HG03575 (cell line): ENCODE data around the gene ZFP42.
"Not testable (repeated sequence)": the region's sequence is repeated elsewhere in the genome, so short reads cannot be mapped to it uniquely, and the experiment has no call there.

ENCODE experiments used
- ATAC-seq: cut with Tn5 transposase; IDR thresholded peaks from one replicate; pipeline ENCODE4 v1.9.1; 2021; ENCODE audit not compliant: unreplicated experiment, insufficient number of reproducible peaks, low FRiP score; ENCODE audit errors: extremely low read depth

Gene ZFP42

DNA sequence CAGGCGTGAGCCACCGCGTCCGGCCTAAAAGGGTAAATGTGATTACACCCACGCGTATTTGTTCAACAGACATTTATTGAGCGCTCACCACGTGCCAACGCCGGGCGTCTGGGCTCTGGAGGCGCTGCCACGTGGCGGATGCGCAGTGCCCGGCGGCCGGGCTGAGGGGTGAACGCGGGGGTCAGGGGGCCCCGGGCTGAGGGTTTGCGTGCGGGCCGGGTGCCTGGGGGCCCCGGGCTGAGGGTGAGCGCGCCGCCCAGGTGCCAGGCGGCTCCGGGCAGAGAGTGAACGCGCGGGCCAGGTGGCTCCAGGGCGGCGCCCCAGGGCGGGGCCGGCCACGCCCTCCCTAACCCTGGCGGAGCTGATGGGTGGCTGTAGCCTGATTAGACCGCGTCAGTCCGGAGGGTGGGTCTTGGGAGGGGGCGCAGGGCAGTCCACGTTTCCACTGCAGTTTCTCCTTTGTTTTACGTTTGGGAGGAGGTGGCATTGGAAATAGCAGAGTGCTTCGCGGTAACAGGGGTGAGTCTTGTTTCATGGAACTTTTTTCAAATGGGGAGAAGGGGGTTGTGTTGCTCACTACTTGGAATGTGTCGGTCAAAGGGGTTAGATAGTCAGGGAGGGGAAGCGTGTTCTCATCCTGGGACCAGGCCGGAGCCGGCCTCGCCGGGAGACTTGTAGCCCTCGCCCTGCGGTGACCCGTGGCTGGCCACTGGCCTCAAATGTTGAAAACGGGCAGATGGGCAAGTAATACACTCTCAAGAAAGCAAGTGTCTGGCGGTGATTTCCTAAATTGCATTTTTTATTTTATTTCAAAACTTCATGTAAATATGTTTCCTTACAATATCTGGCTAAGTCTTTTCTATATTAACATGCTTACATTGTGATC, at the start of gene ZFP42:
TSS of gene ZFP42 (plus strand) at position 450 of the 886 bp plus-strand sequence. CDS start 7,037 bp downstream, outside the sequence.
- ATAC-seq: no peak

DNA sequence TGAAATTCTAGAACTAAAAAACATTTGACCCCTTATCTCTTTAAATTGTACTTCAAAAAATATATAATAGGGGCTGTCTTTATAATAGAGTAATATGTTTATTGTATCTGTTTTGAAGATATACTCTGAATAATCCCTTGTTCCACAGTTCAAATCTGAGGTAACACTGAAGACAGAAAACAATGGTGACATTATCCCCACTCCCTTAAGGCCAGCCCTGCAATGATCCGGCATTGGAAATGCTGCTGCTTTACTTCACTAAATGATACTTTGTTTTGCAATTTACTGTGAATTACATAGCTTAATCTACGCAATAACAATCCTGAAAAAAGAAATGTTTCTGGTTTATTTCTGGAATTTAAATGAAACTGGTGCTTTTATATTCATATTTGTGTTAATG, 34.4 kb upstream of the ZFP42 start:
- ATAC-seq: no peak

DNA sequence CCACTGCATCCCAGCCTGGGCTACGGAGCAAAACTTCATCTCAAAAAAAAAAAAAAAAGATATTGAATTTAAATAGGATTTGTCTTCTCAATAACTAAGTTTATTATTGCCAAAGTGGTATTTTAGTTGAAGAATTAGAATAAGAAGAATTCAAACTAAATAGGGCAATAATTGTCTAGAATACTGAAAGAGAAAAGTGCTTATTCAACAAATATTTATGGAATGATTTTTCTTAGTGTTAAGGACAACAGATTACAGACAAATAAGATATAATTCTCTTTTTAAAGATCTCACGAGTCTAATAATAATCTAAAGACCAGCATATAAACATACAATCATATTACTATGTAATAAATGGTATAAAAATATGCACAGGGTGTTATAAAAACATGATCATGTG, 33.6 kb upstream of the ZFP42 start:
- no peak for ATAC-seq

DNA sequence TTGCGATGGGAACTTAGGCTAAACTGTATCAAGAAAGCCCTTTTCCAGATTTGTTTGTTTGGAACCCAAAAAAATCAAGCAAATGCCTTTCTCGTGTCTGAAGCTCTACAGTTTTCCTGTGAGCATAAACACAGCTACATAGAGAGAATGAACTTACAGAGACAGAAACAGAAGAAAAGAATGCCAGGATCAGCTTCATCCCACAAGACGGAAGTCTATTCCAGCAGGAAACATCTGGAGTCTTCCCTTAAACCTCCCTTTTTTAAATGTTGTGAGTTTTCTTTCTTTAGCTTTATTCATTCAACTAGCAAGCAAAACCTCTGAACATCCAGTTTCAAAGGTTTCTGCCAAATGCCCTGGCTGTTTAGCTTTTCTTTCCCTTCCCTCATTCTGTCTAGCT, 32.6 kb upstream of the ZFP42 start:
- ATAC-seq: no peak

DNA sequence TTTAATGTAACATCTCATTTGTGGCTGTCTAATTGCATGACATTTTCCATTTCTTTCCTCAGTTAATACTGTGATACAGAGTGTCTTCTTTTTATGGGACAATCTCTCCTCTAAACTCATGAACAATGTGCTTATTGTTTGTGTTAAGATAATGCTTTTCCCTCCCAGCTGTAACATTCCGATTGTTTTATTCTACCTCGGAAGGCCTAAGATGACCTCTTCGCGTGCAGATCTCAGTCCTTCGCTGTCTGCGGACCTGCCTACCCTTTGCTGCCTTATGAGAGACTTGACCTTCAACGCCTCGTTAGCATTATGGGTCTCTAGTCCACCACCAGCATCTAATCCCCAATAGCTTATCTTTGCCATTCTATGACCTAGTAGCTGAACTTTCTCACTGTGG, 29.8 kb upstream of the ZFP42 start:
- no peak for ATAC-seq

DNA sequence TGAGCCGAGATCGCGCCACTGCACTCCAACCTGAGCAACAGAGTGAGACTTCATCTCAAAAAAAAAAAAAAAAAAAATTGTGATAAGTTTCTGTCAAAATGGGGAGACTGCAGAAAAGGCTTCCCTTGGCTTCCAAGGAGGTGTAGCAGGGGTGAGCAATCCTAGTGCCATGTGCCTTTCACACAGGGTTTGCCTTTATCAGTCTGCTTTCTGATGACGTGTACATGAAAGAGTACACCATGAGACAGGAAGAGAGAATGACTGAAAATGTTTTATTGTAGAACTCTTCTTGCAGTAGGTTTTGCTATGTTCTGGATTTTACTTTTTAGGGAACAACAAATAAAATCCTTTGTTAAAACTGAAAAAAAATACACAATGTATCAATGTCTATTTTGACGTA, 23.4 kb upstream of the ZFP42 start:
- no peak for ATAC-seq

DNA sequence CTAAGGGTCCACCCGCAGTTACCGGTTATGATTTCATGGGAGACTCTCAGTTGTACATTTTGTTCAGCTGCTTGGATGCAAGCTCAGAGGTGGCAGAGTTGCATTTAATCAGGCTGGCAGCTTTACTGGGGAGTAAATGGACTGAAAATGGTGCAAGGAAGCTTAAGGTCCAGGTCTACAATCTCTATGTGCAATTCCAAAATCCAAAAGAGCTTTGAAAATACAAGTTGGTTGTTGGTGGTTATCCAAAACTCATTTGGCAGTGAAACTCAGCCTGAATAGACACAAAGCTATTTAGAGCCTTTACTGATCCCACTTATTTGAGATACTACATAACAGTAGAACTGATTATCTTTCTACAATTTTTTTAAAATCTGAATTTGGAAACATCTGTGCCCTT, 11.8 kb upstream of the ZFP42 start:
- no peak for ATAC-seq

DNA sequence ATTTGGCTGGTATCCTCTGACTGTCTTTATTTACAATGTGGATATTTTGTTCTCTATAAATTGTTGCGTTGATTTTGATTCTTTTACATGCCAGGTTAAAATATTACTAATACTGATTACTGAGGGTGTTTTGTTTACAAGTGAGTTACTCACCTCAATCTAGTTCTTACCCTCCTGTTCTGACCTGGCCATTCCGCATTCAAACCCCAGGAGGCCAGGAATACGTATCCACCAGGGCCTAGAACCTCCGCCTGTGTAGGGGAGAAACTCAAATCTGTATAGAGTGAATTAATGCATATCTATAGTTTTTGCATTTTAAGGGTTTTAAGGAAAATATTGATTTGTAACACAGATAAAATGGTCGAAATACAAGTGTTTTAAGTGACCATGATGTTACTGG, 2.6 kb upstream of the ZFP42 start:
- no peak for ATAC-seq

DNA sequence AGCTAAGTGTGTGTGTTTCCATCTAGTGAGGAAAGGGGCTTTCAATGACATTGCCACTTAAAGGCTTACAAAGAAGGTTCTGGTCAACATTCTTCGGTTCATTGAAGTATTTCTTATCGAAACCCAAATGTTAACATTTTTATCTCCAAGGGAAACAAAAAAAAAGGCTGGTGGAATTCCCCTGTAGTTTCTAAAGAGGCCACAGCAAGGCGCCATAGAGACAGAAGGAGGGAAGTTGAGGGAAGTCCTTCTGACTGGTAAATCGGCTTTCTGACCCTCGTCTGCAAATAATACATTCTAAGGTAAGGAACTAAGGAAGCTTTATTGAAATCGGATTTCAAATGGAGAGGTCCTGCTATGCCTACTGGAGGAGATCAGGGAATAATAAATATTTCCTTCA, 1.7 kb upstream of the ZFP42 start:
- ATAC-seq: no peak

DNA sequence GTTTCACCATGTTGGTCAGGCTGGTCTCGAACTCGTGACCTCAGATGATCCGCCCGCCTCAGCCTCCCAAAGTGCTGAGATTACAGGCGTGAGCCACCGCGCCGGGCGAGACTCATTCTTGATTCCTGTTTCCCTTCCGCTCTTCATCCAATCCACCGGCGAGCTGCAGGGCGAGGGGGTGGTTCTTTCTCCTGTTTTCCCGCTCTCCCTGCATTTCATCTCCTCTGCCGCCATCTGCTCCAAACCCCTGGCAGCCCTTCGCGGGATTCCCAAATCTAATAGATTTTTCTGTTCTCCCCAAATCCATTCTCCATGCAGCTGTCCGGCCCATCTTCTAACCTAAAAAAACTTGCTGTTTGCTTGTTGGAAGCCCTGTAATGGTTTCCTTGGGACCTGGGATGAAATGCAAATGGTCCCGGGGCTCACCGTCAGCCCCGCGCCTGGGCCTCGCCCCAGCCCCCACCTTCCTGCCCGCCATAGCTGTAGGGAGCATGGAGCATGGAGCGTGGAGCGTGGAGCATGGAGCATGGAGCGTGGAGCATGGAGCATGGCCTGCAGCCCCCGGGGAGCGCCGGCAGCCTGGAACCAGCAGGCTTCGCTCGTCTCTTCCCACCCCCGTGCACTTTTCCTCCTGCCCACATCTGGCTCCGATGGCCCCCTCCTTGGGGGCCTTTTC, 1.1 kb downstream of the ZFP42 start:
- ATAC-seq: no peak

DNA sequence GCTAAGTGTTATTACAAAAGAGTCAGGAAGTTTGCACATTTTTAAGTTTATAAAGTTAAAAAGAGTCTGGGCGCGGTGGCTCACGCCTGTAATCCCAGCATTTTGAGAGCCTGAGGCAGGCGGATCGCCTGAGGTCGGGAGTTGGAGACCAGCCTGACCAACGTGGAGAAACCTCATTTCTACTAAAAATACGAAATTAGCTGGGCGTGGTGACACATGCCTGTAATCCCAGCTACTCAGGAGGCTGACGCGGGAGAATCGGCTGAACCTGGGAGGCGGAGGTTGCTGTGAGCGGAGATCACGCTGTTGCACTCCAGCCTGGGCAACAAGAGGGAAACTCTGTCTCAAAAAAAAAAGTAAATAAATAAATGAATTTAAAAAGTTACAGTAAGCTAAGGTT, 2.4 kb downstream of the ZFP42 start:
- not testable (repeated sequence) for ATAC-seq

DNA sequence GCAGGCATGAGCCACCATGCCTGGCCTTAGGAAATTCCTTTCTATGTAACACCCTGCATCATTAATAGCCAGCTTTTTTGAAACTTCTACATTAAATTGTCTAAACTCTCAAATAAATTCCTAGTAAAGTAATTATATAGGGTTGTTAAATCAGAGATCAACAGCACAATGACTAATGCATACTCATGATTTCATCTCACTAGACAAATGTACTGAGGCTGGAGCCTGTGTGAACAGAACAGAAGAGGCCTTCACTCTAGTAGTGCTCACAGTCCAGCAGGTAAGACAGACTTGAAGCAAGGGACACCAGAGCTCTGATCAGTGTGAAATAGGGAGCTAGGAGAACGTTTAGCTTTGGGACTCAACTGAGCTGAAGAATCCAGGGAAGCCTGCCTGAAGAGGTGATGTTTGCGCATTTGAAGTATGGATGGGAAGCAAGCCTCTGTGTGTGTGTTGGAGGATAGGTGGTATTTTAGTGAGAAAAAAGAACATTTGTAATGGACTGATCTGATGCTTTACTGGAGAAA, 3.9 kb downstream of the ZFP42 start:
- ATAC-seq: no peak

DNA sequence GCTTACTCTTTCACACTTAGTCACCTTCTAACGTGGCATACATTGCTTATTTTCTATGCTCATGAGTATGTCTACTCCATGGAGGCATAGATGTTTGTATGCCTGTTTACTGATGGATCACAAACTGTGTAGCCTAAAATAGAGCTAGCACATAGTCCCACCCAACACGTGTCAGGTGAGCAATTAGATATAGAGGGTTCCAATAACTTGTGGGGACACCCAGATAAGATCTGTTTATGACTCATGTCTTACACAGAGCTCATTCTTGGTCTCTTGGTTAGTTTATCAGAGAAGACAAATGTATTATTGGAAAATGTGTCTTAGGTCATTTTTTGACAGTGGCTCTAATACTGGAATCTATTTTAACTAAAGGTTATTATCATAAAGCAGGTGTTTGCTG, 6.8 kb downstream of the ZFP42 start:
- ATAC-seq: no peak

DNA sequence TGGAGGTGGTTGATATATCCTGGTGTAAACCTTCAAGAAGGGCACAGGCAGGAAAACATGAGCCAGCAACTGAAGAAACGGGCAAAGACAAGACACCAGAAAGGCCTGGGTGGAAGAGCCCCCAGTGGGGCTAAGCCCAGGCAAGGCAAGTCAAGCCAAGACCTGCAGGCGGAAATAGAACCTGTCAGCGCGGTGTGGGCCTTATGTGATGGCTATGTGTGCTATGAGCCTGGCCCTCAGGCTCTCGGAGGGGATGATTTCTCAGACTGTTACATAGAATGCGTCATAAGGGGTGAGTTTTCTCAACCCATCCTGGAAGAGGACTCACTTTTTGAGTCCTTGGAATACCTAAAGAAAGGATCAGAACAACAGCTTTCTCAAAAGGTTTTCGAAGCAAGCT, 7.2 kb downstream of the ZFP42 start:
- no peak for ATAC-seq

DNA sequence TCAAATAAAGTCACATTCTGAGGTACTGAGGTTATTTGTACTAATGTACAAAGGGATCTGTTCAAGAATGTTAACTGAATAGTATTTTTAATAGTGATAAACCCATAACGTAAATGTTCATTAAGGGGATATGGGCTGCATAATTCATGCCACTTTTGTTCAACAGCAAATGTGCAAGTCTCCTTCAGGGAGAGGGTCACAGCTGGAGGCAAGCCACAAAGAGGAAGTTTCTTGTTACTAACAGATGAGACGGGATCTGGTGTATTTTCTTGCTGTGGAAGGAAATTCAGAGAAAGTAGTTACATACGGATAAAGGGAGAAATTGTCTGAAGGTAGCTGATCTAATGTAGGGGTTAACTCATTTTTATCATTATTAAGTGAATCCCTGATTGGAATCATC, 10.0 kb downstream of the ZFP42 start:
- ATAC-seq: no peak

DNA sequence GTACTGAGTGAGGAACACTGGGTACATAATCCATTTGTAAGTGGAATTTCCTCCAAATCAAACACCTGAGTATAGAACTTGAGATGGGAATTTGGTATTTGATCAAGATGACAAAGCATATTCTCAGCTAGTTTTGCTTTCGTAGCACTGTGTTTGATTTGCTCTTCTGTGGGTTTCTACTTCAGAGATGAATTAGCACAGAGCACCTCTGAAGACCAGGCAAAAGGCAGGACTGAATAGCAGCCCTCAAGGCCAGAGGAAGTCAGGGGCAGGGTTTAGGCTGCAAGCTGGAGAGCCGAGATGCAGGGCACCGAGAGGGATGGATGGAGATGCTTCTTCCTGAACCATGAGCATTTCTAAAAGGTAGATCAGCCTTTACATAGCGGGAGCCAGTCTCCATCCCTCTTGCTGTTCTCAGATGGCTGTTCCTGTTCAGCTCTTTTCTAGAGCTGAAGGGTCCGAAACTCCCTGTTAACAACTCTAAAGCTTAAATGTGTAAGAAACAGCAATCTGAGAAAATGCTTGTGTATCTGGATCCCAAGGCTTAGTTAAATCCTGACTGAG, 10.8 kb downstream of the ZFP42 start:
- no peak for ATAC-seq

DNA sequence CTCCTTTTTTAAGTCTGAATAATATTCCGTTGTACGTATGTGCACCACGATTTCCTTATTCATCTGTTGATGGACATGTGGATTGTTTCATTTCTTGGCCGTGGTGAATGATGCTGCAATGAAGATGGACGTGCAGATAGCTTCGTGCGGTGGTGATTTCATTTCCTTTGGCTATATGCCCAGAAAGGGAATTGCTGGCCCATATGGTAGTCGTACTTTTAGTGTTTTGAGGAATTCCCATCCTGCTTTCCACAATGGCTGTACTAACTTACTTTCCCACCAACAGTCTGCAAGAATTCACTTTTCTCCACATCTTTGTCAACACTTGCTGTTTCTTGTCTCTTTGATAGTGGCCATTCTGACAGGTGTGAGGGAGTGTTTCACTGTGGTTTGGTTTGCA, 12.8 kb downstream of the ZFP42 start:
- ATAC-seq: no peak

DNA sequence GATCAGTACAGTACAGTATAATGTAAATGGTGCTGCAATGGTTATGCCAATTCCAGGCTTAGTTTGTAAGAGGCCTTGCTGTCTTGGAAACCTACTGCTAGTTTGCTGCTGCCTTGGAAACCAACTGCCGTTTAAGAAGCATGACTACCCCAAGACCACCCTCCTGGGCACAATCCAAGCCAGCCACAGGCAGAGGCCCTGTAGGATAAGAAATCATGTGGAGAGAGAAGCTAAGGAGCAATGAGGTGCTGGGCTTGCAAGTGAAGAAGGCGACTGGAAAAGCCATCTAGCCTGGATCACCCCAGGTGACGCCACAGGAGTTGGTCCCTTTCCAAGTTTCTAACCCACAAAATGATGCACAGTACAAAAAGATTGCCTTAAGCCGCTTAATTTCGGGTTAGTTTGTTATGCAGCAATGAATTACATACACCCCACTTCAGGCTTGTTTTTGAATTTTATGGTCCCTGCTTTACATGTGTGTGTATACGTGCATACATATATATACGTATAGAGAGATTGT, 16.9 kb downstream of the ZFP42 start:
- no peak for ATAC-seq

DNA sequence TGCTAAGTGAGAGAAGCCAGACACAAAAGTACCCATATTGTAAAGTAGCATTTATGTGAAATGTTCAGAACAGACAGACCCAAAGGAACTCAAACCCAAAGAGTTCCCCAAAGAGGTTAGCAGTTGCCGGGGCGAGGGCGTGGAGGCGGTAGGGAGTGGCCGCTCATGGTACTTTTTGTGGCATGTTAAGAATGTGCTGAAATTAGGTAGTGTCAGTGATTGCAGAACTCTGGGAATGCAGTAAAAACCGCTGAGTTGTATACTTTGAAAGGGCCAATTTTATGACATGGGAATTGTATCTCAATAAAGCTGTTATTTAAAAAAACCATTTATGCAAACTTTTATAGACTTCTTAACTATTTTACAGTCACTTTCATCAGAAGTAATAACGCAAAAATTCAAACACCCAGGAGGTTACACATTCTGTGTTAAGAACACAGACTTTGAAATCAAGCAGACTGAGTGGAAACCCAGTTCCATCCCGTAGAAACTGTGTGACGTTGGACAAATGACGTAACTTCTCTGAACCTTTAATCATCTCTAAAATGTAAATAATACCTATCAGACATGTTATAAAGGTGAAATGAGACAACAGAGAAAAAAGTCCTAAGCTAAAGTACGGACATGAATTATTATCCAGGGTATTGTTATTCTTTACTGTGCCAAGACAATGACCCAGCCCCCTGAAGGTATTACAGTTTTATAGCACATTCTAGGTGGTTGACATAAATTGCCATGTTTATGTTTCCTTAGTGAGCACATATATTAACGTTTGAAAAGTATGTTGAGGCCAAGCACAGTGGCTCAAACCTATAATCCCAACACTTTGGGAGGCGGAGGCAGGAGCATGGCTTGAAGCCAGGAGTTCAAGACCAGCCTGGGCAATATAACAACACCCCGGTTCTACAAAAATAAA, 19.7 kb downstream of the ZFP42 start:
- no peak for ATAC-seq
